ENCODE measurements around the gene FARP1.

DNA sequence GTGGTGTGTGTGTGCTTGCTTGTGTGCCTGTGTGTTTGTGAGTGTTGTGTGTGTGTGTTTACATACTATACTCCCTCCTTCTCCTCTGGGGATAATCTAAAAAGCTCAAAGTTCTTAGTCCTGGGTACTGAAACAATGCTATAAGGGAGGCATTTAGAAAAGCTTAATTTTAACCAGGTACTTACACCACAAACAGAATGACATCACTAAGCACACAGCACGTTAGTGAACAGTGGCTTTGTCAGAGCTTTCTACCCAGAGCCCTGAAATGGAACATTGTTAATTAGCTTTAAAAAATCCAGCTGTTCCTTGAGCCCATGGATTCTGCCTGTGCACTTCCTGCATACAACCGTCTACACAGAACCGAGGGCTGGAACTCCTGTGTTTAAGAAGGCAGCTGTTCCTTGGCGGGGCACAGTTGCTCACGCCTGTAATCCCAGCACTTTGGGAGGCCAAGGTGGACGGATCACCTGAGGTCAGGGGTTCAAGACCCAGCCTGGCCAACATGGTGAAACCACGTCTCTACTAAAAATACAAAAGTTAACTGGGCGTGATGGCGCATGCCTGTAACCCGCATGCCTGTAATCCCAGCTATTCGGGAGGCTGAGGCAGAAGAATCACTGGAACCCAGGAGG lies 103.8 kb downstream of the FARP1 start:
- TF ChIP-seq CTCF (IDR thresholded peaks at IDR 0.05) = no peak
- TF ChIP-seq POLR2AphosphoS5 (IDR thresholded peaks at IDR 0.05; ENCODE audit: insufficient read depth in 1 of 2, low read depth in 1 of 2) = no peak
- TF ChIP-seq POLR2A (IDR thresholded peaks at IDR 0.05) = no peak
